SU-DHL-6 (cell line): ENCODE measurements around the gene ITPRIP.

Experiments
- H2AFZ ChIP-seq: fragments of 200-600 bp; sonication (generic); 2 replicates; pipeline ENCODE4 v1.6.1; 2014; ENCODE audit warnings: low read depth, mild to moderate bottlenecking, moderate library complexity, mixed read lengths, antibody characterized with exemption, low read length; ENCODE audit not compliant: severe bottlenecking
- H3F3A ChIP-seq: fragments of 200-600 bp; shearing (Covaris generic); 2 replicates; pipeline ENCODE4 v1.6.0; 2016; ENCODE audit warnings: antibody characterized with exemption, mild to moderate bottlenecking; ENCODE audit not compliant: insufficient read depth
- H3K27ac ChIP-seq: fragments of 200-600 bp; sonication (generic); 2 replicates; pipeline ENCODE4 v1.5.1; 2016; ENCODE audit warnings: low read depth, mild to moderate bottlenecking, low read length, moderate library complexity, mixed read lengths
- H3K27me3 ChIP-seq: fragments of 200-600 bp; sonication (generic), shearing (Covaris generic); 2 replicates; pipeline ENCODE4 v1.6.0; 2014; ENCODE audit warnings: mild to moderate bottlenecking, low read length
- H3K36me3 ChIP-seq: fragments of 200-600 bp; sonication (generic); 2 replicates; pipeline ENCODE4 v1.6.1; 2014; ENCODE audit warnings: mild to moderate bottlenecking, low read length, mixed read lengths
- H3K4me2 ChIP-seq: fragments of 300-600, 200-600 bp; shearing (Covaris generic), sonication (generic); 2 replicates; pipeline ENCODE4 v1.6.0; 2014; ENCODE audit warnings: low read length, low read depth, mild to moderate bottlenecking; ENCODE audit not compliant: poor library complexity, severe bottlenecking
- H3K4me3 ChIP-seq: fragments of 200-600 bp; sonication (generic); 2 replicates; pipeline ENCODE4 v1.5.1; 2014; ENCODE audit warnings: antibody characterized with exemption, low read length, mild to moderate bottlenecking, mixed read lengths; ENCODE audit not compliant: insufficient read depth, poor library complexity, severe bottlenecking
- H3K79me2 ChIP-seq: fragments of 200-600 bp; sonication (generic); 2 replicates; pipeline ENCODE4 v1.6.1; 2014; ENCODE audit warnings: mild to moderate bottlenecking, low read length, moderate library complexity; ENCODE audit not compliant: insufficient read depth
- H3K9ac ChIP-seq: fragments of 200-600 bp; sonication (generic); 2 replicates; pipeline ENCODE4 v1.7.0; 2014; ENCODE audit warnings: mild to moderate bottlenecking, low read length
- H3K9me2 ChIP-seq: fragments of 200-600 bp; sonication (generic); replicated peaks from 2 replicates; pipeline ENCODE4 v1.6.1; 2014; ENCODE audit warnings: low read length; ENCODE audit not compliant: insufficient read depth
- H3K9me3 ChIP-seq: fragments of 200-600 bp; sonication (generic); 2 replicates; pipeline ENCODE4 v1.6.1; 2014; ENCODE audit warnings: low read length, mixed read lengths; ENCODE audit not compliant: insufficient read depth
- H4K20me1 ChIP-seq: fragments of 200-600 bp; sonication (generic); 2 replicates; pipeline ENCODE4 v1.6.1; 2014; ENCODE audit warnings: low read depth, mild to moderate bottlenecking, antibody characterized with exemption, low read length, moderate library complexity, mixed read lengths
- EZH2phosphoT487 ChIP-seq: fragments of 200-600 bp; sonication (generic), shearing (Covaris generic); conservative IDR thresholded peaks from 2 replicates; pipeline ENCODE4 v1.6.1; 2018; ENCODE audit warnings: mild to moderate bottlenecking, antibody characterized with exemption, low read length, moderate library complexity, mixed read lengths
- TF ChIP-seq, protein P1 (sequence below): fragments of 200-600 bp; sonication (generic); IDR thresholded peaks from one replicate; pipeline ENCODE4 v1.5.1; 2017; ENCODE audit warnings: antibody characterized with exemption, mild to moderate bottlenecking, low read length, moderate library complexity; ENCODE audit not compliant: insufficient read depth, poor library complexity, severe bottlenecking

ITPRIP gene

DNA sequence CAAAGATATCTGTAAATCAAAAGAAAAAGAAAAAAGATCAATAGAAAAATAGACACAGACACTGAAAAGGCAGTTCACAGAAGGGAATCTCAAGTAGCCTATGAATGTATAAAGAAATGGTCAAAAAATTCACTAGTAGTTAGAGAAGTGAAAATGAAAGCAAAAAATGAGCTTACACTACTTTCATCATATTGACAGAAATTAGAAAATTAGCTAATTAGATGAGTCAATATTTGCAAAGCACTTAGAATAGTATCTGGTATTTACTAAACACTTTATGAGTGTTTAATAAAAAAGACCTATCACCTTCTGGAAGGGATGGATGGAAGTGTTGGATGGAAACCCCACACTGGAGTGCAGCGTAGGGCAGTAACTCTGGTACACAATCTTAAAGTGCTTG lies 13.7 kb upstream of the ITPRIP start:
- Histone ChIP-seq H3K9me3 (no peaks in the 10 kb centered on the region), H3K9ac (no peak overlapping the region), H3K27me3 (no peaks in the 10 kb centered on the region), H3F3A (no peaks in the 10 kb centered on the region), H3K4me2 (peak overlapping the region; percentile 35), H2AFZ (no peak overlapping the region), H3K4me3 (no peak overlapping the region), H3K79me2 (no peaks in the 10 kb centered on the region), H4K20me1 (no peaks in the 10 kb centered on the region), H3K36me3 (no peaks in the 10 kb centered on the region), H3K9me2 (no peaks in the 10 kb centered on the region), H3K27ac (no peak overlapping the region)
- no peak for TF ChIP-seq EZH2phosphoT487
- TF ChIP-seq, protein P1, sequence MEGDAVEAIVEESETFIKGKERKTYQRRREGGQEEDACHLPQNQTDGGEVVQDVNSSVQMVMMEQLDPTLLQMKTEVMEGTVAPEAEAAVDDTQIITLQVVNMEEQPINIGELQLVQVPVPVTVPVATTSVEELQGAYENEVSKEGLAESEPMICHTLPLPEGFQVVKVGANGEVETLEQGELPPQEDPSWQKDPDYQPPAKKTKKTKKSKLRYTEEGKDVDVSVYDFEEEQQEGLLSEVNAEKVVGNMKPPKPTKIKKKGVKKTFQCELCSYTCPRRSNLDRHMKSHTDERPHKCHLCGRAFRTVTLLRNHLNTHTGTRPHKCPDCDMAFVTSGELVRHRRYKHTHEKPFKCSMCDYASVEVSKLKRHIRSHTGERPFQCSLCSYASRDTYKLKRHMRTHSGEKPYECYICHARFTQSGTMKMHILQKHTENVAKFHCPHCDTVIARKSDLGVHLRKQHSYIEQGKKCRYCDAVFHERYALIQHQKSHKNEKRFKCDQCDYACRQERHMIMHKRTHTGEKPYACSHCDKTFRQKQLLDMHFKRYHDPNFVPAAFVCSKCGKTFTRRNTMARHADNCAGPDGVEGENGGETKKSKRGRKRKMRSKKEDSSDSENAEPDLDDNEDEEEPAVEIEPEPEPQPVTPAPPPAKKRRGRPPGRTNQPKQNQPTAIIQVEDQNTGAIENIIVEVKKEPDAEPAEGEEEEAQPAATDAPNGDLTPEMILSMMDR: no peak

DNA sequence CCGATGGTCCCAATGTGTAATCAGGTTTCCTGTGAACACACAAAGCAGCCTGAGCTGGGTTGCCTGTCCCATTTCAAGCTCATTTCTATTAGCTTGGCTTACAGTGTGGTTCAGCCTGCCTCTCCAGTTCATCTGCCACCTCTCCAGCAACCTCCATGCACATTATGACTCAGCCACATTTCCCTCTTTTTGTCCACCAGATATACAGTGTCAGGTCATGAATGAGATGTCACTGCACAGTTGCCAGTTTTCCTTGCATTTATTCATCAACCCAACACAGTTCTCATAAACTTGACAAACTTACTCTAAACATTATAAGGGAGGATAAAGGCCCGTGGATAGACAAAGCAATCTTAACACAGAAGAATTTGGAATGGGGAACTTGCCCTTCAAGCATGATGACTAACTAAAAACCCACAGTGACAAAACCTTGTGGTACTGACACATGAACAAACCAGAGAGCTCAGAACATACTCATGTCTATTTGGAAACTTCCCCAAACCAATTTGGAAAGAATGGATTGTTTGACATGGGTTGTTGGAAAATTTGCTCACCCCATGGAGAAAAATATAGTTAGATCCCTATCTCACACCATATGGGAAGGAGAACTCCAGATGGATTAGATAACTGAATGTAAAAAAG lies 12.9 kb upstream of the ITPRIP start:
- Histone ChIP-seq H3K9me3 (no peaks in the 10 kb centered on the region), H3K9me2 (no peaks in the 10 kb centered on the region), H3K27me3 (no peaks in the 10 kb centered on the region), H3K36me3 (no peaks in the 10 kb centered on the region), H3K9ac (no peak overlapping the region), H4K20me1 (no peaks in the 10 kb centered on the region), H3K4me3 (no peak overlapping the region), H3K4me2 (no peak overlapping the region), H3K79me2 (no peaks in the 10 kb centered on the region), H3K27ac (no peak overlapping the region), H2AFZ (no peak overlapping the region), H3F3A (no peaks in the 10 kb centered on the region)
- TF ChIP-seq, protein P1: no peak
- no peak for TF ChIP-seq EZH2phosphoT487

DNA sequence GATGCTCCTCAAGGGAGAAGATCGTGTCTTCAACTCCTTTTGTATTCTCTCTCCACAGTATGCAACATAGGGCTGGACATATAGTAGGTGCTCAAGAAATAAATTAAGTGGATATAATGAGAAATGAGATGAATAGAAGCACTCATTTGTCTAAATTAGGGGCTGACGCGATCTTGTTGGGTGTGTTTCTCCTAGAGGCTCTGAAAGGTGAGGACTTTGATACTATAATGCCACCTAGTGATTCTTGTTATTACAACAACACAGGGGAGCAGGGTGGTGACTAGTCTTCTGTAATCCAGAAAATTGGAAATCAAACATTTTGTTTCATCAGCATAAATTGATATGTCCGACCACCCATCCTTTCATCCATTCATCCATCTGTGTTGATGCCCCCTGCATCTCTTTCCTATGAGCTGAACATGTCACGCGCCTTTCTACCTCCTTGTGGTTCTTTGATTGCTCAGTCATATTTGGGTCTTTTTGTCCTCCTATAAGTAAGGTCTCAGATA lies 11.9 kb upstream of the ITPRIP start:
- H3K4me3 ChIP-seq: no peak overlapping the region
- no peak overlapping the region for H3K9ac ChIP-seq

More for the DNA sequence above, 11.9 kb upstream of the ITPRIP start:
- no peaks in the 10 kb centered on the region for H3K27me3 ChIP-seq
- no peaks in the 10 kb centered on the region for H3K9me3 ChIP-seq
- no peak overlapping the region for H2AFZ ChIP-seq
- TF ChIP-seq EZH2phosphoT487: no peak
- TF ChIP-seq, protein P1: peak; percentile 13
- H3F3A ChIP-seq: no peaks in the 10 kb centered on the region
- H3K27ac ChIP-seq: no peak overlapping the region
- H3K79me2 ChIP-seq: no peaks in the 10 kb centered on the region
- H3K36me3 ChIP-seq: no peaks in the 10 kb centered on the region
- no peaks in the 10 kb centered on the region for H4K20me1 ChIP-seq
- peak overlapping the region; percentile 23 for H3K4me2 ChIP-seq
- H3K9me2 ChIP-seq: no peaks in the 10 kb centered on the region
